Esophagus (tissue), 2 donors: ENCODE measurements around the gene PEX26. TPM values are rescaled to one million over a fixed set of nuclear protein-coding genes. Genes with fewer than 3 reads are reported as not detected.
"Not testable (repeated sequence)": the region's sequence is repeated elsewhere in the genome, so short reads cannot be mapped to it uniquely, and the experiment has no call there.

Experiments
- H3K27ac ChIP-seq, 2 donors: one replicate each; pipeline ENCODE4 v1.5.1; 2013; ENCODE audit warnings: low read depth in 2 of 2, mild to moderate bottlenecking in 2 of 2, inconsistent platforms in 1 of 2, low read length in 1 of 2, moderate library complexity in 1 of 2
- H3K27me3 ChIP-seq, 2 donors: one replicate each; pipeline ENCODE4 v1.6.1; 2013; ENCODE audit warnings: low read length in 2 of 2, control low read depth in 1 of 2, mild to moderate bottlenecking in 1 of 2; ENCODE audit not compliant: insufficient read depth in 2 of 2, control insufficient read depth in 1 of 2
- H3K36me3 ChIP-seq, 2 donors: one replicate each; pipeline ENCODE4 v1.6.1; 2013; ENCODE audit warnings: low read length in 1 of 2; ENCODE audit not compliant: control insufficient read depth in 2 of 2, insufficient read depth in 2 of 2
- H3K4me1 ChIP-seq, 2 donors: one replicate each; pipeline ENCODE4 v1.6.1; 2013; ENCODE audit warnings: low read length in 1 of 2; ENCODE audit not compliant: control insufficient read depth in 2 of 2, insufficient read depth in 2 of 2
- H3K4me3 ChIP-seq, 2 donors: one replicate each; pipeline ENCODE4 v1.5.1; 2013; ENCODE audit warnings: low read length in 2 of 2, mild to moderate bottlenecking in 2 of 2, low read depth in 1 of 2, moderate library complexity in 1 of 2
- H3K9me3 ChIP-seq, 2 donors: one replicate each; pipeline ENCODE4 v1.6.1; 2013; ENCODE audit warnings: mild to moderate bottlenecking in 2 of 2, low read depth in 1 of 2, low read length in 1 of 2, moderate library complexity in 1 of 2; ENCODE audit not compliant: control insufficient read depth in 2 of 2, insufficient read depth in 1 of 2
- WGBS, 2 donors: extraction: QIAGEN DNeasy Blood & Tissue Kit; methylation state at CpG; one replicate each; pipeline ENCODE4 v1.1.7; 2013; 5-methylcytosine and 5-hydroxymethylcytosine counted together
- polyA plus RNA-seq, 2 donors: library from polyadenylated mRNA; stranded (reverse); fragments of 200-250 nt; gene quantifications; one replicate each; pipeline ENCODE4 v1.2.3, GENCODE V29; 2013
- donor health status: healthy with polysubstance abuse.
- donor health status: Bipolar disorder and iron deficiency.

Gene PEX26
- polyA plus RNA-seq, 2 donors, result 13.5 to 15.0 TPM

DNA sequence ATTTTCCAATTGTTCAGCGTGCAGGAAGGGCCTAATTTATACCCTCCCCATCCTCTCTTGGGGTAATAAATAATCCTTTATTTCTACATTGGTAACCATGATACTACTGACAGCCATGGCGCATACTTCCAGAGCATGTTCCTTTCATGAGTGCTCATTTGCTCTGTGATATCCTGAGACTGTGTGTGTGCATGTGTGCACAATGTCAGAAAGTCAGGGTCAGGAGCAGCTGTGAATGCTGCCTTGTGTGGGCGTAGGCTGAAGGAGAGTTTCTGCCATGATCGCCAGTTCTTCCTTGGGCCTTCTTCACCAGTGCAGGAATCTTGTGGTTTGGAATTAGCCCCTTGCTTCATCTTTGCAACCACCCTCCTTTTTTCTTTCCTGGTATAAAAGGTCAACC, 43.1 kb downstream of the PEX26 start:
- H3K9me3 ChIP-seq, result no peaks in the 10 kb centered on the region
- no peaks in the 10 kb centered on the region for H3K4me1 ChIP-seq
- H3K27me3 ChIP-seq, result no peaks in the 10 kb centered on the region
- H3K27ac ChIP-seq, result no peak overlapping the region
- 94 to 95% methylated on average over 4 of the region's 4 CpGs for WGBS, 2 donors
- H3K4me3 ChIP-seq, result no peak overlapping the region
- H3K36me3 ChIP-seq, result peaks cover 0 to 3% of the 10 kb centered on the region in 2 donors

DNA sequence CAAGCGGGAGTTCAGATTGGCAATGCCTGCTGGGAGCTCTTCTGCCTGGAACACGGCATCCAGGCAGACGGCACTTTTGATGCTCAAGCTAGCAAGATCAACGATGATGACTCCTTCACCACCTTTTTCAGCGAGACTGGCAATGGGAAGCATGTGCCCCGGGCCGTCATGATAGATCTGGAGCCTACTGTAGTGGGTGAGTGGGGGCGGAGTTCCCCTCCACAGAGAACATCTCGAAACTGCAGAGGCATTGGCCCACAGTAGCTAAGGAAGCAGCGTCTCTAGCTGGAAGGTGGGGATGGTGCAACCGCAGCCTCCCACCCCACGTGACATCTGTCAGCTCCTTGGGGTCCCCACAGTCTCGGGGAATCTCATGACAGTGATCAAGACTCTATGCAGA, 43.7 kb downstream of the PEX26 start:
- Histone ChIP-seq H3K4me1 (no peaks in the 10 kb centered on the region), H3K9me3 (no peaks in the 10 kb centered on the region), H3K4me3 (no peak overlapping the region), H3K27me3 (no peaks in the 10 kb centered on the region), H3K27ac (no peak overlapping the region), H3K36me3 (peaks cover 3 to 5% of the 10 kb centered on the region in 2 donors)
- 88 to 89% methylated on average over 13 of the region's 13 CpGs for WGBS, 2 donors

DNA sequence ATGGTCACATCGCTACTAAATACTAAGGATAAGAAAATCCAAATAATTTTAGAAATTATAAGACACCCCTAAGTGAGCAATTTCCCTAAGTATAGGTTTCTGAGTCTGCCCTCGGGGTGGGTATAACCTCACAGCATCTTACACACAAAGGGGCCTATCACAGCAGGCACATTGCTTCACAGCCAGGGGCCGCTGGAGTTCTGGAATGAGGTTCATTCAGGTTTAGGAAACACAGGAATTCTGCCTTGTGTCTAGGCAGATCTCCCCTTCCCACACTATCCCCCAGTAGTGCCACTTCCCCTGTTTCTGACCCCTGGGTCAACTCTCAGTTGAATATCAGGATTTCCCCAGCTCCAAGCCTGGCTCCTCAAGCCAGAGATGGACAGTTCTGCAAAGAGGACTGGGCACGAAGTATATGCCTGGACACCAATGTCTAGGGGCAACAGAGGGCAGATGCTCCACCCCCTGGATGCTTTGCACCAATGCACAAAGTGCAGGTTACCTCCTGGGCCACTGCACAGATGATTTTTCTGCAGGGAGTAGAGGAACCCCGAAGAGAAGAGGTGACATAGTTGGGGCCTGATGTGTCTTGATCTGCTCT, 44.3 kb downstream of the PEX26 start:
- no peaks in the 10 kb centered on the region for H3K9me3 ChIP-seq
- H3K36me3 ChIP-seq, result peaks cover 3 to 8% of the 10 kb centered on the region in 2 donors
- no peaks in the 10 kb centered on the region for H3K27me3 ChIP-seq
- no peak overlapping the region for H3K27ac ChIP-seq
- 84 to 86% methylated on average over 5 of the region's 5 CpGs for WGBS, 2 donors
- no peaks in the 10 kb centered on the region for H3K4me1 ChIP-seq
- H3K4me3 ChIP-seq, result no peak overlapping the region

DNA sequence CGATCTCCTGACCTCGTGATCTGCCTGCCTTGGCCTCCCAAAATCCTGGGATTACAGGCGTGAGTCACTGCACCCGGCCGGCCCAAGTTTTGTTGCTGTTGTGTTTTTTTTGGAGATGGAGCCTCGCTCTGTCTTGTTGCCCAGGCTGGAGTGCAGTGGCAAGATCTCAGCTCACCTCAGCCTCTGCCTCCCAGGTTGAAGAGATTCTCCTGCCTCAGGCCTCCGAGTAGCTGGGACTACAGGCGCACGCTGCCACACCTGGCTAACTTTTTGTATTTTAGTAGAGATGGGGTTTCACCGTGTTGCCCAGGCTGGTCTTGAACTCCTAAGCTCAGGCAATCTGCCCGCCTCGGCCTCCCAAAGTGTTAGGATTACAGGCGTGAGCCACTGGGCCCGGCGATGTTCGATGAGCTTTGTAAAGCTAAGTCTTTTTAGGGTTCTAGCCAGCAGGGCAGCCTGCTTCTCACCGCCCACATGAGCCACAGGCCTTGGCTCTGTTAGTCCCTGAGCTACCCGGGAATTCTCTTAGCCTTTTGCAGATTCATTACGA, 45.8 kb downstream of the PEX26 start:
- not testable (repeated sequence) for H3K27me3 ChIP-seq, H3K27ac ChIP-seq, H3K4me3 ChIP-seq, H3K4me1 ChIP-seq, H3K9me3 ChIP-seq, H3K36me3 ChIP-seq
- 92 to 95% methylated on average over 19 of the region's 19 CpGs for WGBS, 2 donors

DNA sequence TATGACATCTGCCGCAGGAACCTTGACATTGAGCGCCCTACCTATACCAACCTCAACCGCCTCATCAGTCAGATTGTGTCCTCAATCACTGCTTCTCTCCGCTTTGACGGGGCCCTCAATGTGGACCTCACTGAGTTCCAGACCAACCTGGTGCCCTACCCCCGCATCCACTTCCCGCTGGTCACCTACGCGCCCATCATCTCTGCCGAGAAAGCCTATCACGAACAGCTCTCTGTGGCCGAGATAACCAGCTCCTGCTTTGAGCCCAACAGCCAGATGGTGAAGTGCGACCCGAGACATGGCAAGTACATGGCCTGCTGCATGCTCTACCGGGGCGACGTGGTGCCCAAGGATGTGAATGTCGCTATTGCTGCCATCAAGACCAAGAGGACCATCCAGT, 48.8 kb downstream of the PEX26 start:
- Histone ChIP-seq H3K27me3 (no peaks in the 10 kb centered on the region), H3K9me3 (no peaks in the 10 kb centered on the region), H3K4me3 (no peak overlapping the region), H3K4me1 (no peaks in the 10 kb centered on the region), H3K27ac (no peak overlapping the region), H3K36me3 (peaks cover 3 to 8% of the 10 kb centered on the region in 2 donors)
- WGBS, 2 donors, result 97 to 98% methylated on average over 18 of the region's 18 CpGs

DNA sequence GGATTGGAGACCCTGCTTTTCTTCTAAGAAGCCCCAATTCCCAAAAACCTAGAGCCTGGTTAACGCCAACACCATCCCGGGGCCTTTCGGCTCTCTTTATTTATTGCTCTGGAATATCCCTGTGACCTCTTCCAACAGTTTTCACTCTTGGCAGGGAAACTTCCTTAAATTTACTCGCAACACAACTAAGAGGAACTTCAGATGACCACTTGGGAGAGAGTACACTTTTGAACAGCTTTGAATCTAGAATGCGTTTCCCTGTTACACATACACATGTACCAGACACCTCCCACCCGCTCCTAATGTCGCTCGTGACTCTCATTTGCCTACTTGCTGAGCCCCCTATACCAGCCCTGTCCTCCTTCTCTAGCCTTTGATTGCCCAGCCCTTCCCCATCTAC, 52.2 kb downstream of the PEX26 start:
- no peak overlapping the region for H3K4me3 ChIP-seq
- H3K27me3 ChIP-seq, result no peaks in the 10 kb centered on the region
- H3K4me1 ChIP-seq, result no peaks in the 10 kb centered on the region
- H3K9me3 ChIP-seq, result no peaks in the 10 kb centered on the region
- H3K36me3 ChIP-seq, result peaks cover 3 to 5% of the 10 kb centered on the region in 2 donors
- no peak overlapping the region for H3K27ac ChIP-seq
- 90 to 91% methylated on average over 8 of the region's 8 CpGs for WGBS, 2 donors

DNA sequence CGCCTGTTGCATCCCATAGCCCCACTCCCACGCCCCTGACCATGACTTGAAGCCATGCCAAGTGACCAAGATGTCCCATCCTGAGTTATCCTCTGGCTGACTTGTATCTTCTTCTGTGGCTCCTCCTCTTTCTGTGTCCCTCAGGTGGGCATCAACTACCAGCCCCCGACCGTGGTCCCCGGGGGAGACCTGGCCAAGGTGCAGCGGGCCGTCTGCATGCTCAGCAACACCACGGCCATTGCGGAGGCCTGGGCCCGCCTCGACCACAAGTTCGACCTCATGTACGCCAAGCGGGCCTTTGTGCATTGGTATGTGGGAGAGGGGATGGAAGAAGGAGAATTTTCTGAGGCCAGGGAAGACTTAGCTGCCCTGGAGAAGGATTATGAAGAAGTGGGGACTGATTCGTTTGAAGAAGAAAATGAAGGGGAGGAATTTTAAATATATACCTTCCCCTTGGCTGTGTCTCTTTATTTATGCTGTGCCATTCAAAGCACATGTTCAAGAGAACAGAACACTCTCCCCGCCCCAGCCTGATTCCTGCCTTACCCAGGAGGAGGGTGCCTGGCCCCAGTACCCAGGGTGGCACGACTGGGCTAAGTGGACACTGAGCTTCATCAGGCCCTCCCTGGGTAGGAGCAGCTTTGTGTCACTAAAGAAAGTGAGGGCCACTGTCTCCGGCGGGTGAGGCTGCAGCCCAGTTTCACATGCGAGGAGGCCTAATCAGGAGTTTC, 53.1 kb downstream of the PEX26 start:
- WGBS, 2 donors, result 94 to 98% methylated on average over 19 to 20 of the region's 20 CpGs

DNA sequence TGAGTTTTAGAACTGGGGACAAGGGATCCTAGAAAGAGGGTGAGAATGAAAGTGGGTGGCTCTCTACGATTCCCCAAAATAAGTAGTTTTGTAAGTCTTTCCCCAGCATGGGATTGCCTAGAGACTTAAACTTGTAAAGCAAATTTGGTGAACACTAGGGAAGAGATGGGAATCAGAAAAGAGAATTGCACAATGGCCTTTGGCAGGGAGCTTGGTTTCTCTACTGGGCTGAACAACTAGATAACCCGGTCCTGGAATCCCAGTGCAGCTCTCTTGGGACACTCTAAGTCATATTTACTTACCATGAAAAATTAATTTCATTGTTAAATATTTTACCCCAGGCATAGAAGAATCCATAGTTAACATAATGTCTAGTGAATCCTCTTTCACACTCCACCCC, 55.7 kb downstream of the PEX26 start:
- H3K27ac ChIP-seq, result no peak overlapping the region

More for the DNA sequence above, 53.1 kb downstream of the PEX26 start:
- Histone ChIP-seq H3K4me3 (no peak overlapping the region), H3K36me3 (peaks cover 3 to 5% of the 10 kb centered on the region in 2 donors), H3K4me1 (no peaks in the 10 kb centered on the region), H3K27ac (no peak overlapping the region), H3K27me3 (no peaks in the 10 kb centered on the region), H3K9me3 (no peaks in the 10 kb centered on the region)

DNA sequence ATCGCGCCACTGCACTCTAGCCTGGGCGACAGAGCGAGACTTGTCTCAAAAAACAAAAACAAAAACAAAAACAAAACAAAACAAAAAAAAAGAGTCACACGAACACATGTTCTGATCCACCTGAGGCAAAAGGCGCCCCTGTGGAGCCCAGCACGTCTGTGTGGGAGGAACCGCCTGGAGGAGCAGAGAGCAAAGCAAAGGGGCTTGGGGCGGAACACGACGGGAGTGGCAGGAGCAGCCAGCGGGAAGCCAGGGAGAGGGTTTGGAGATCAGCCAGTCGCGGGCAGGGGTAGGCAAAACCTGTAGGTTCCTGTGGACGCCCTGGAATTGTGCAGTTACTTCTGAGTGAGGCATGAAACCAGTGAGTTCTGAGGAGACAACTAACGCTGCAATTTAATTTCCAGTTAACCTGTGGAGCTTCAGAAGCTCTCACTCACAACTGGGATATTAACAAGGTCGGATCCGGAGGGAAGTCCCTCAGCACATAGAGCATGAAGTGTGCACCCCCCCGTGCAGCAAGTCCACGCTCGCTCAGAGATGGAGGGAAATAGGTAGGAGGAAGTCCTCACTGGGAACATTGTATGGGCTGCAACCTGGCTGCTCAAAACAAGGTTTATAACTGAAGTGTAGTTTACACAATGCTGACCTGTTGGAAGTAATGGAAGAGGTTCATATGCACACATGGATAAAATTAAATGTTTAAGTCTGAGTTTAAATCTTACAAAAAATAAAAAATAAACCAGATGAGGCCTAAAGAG, 59.0 kb downstream of the PEX26 start:
- Histone ChIP-seq H3K9me3 (no peaks in the 10 kb centered on the region), H3K4me1 (no peaks in the 10 kb centered on the region), H3K27me3 (no peaks in the 10 kb centered on the region), H3K4me3 (no peak overlapping the region), H3K36me3 (no peaks in the 10 kb centered on the region), H3K27ac (no peak overlapping the region)
- 85 to 91% methylated on average over 21 of the region's 21 CpGs for WGBS, 2 donors

More for the DNA sequence above, 55.7 kb downstream of the PEX26 start:
- Histone ChIP-seq H3K27me3 (no peaks in the 10 kb centered on the region), H3K4me1 (no peaks in the 10 kb centered on the region), H3K4me3 (no peak overlapping the region), H3K9me3 (no peaks in the 10 kb centered on the region), H3K36me3 (no peaks in the 10 kb centered on the region)
- 60 to 65% methylated on average over 2 of the region's 2 CpGs for WGBS, 2 donors
